DND-41 (cell line): ENCODE measurements around the gene NSUN2.

Source experiments
- CTCF ChIP-seq: IDR thresholded peaks from 2 replicates; pipeline ENCODE4 v1.5.1; 2012; ENCODE audit warnings: borderline replicate concordance, low read length, moderate library complexity, mild to moderate bottlenecking; ENCODE audit not compliant: poor library complexity, severe bottlenecking; ENCODE audit errors: extremely low read depth
- EZH2 ChIP-seq: IDR thresholded peaks from 3 replicates; pipeline ENCODE4 v1.6.1; 2012; ENCODE audit warnings: borderline replicate concordance, low read depth, mild to moderate bottlenecking, moderate library complexity, low read length, inconsistent platforms; ENCODE audit not compliant: severe bottlenecking

- TF ChIP-seq CTCF (no peak), EZH2 (no peak)
These were observed 58.2 kb downstream of the NSUN2 start for GRCh38 chr5:6574537-6575245.
